ENCODE data around the gene TSHZ2.

DNA sequence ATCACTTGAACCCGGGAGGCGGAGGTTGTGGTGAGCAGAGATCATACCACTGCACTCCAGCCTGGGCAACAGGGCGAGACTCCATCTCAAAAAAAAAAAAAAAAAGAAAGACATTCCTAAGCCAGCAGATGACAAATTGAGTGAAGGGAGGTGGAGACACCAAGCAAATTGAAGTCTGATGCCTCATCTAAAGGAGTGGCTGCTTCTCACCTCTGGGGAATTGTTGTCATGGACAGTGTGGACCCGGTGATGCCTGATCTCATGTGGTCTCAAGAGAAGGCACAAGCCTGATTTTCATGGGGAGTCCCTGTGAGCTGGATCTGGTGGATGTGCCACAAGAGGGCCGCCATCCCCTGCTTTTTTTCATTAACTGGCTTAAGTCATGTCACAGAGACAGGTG, 349.4 kb downstream of the TSHZ2 start:
- TF ChIP-seq ZNF384 (IDR thresholded peaks at IDR 0.05) (no peak), HDGF (IDR thresholded peaks at IDR 0.05; ENCODE audit: borderline replicate concordance) (no peak), SP1 (IDR thresholded peaks at IDR 0.05) (no peak), ELF4 (IDR thresholded peaks at IDR 0.05) (no peak), CTBP1 (IDR thresholded peaks at IDR 0.05; ENCODE audit: borderline replicate concordance) (no peak), BHLHE40 (IDR thresholded peaks at IDR 0.05; ENCODE audit: borderline replicate concordance) (no peak), SUZ12 (IDR thresholded peaks at IDR 0.05) (no peak), TARDBP (IDR thresholded peaks at IDR 0.05) (no peak)

Data from HEK293T (cell line).